A549 (cell line): ENCODE measurements around the gene RNF166. TPM values are rescaled to one million over a fixed set of nuclear protein-coding genes. Genes with fewer than 3 reads are reported as not detected.

ENCODE experiments used
- ATAC-seq, 2 experiments: fragments of 200-7000 bp in 1 of 2; fragments of >200 bp in 1 of 2; cut with Nextera tagmentation in 1 of 2; cut with Tn5 transposase in 1 of 2; 3 replicates each; pipeline versions ENCODE4 v1.8.0 to v1.9.1; 2018 to 2020; ENCODE audit warnings: mild to moderate bottlenecking in 1 of 2, moderate library complexity in 1 of 2
- CTCF ChIA-PET: fragments of 300-600 bp; sonication (Branson Sonifier 250); formaldehyde crosslinking; extraction: SDS; loops from one replicate; lab custom pipeline; 2021; ENCODE audit warnings: antibody characterized with exemption, inconsistent platforms; lab: Yijun Ruan, JAX
- POLR2A ChIA-PET: fragments of 350-600 bp; formaldehyde crosslinking; extraction: SDS; loops from one replicate; lab custom pipeline; 2021; ENCODE audit warnings: antibody characterized with exemption, inconsistent platforms; lab: Yijun Ruan, JAX
- DNase-seq, 2 experiments: peaks; one replicate each; pipeline versions ENCODE4 v3.0.0 to v3.0.0-alpha.2; 2011 to 2016; ENCODE audit warnings: low read depth in 1 of 2, low spot score in 1 of 2
- FAIRE-seq: peaks from 2 replicates; lab custom pipeline; 2011; peaks lifted over from hg19 to GRCh38; lab: Jason Lieb, UNC
- H3K27ac ChIP-seq, 2 experiments: fragments of >200 bp; sonication (Bioruptor Twin); formaldehyde crosslinking; 3 replicates each; pipeline ENCODE4 v1.5.1; 2016 to 2017
- H3K4me1 ChIP-seq: fragments of >200 bp; sonication (Bioruptor Twin); formaldehyde crosslinking; 3 replicates; pipeline ENCODE4 v1.6.1; 2016
- H3K4me2 ChIP-seq: fragments of >200 bp; sonication (Bioruptor Twin); formaldehyde crosslinking; 3 replicates; pipeline ENCODE4 v1.6.1; 2016
- H3K4me3 ChIP-seq: fragments of >200 bp; sonication (Bioruptor Twin); formaldehyde crosslinking; 3 replicates; pipeline ENCODE4 v1.5.1; 2016
- H3K9me3 ChIP-seq: fragments of >200 bp; sonication (Bioruptor Twin); formaldehyde crosslinking; 3 replicates; pipeline ENCODE4 v1.6.1; 2016
- CHD2 ChIP-seq: fragments of 150-350 bp; IDR thresholded peaks from 2 replicates; pipeline ENCODE4 v1.6.1; 2014; ENCODE audit warnings: low read length; ENCODE audit not compliant: partially characterized antibody
- CHD4 ChIP-seq: fragments of 200-600 bp; sonication (generic); IDR thresholded peaks from 2 replicates; pipeline ENCODE4 v1.6.1; 2016; ENCODE audit warnings: antibody characterized with exemption, mild to moderate bottlenecking, borderline replicate concordance
- EHMT2 ChIP-seq: fragments of 200-600 bp; sonication (generic); IDR thresholded peaks from 2 replicates; pipeline ENCODE4 v1.6.1; 2016; ENCODE audit warnings: antibody characterized with exemption, low read depth, mild to moderate bottlenecking, moderate library complexity
- ESRRA ChIP-seq: fragments of 150-350 bp; IDR thresholded peaks from 2 replicates; pipeline ENCODE4 v1.6.1; 2014; ENCODE audit warnings: mild to moderate bottlenecking, low read length, borderline replicate concordance
- FOSB ChIP-seq: fragments of 250-450 bp; sonication (Bioruptor Pico); IDR thresholded peaks from 2 replicates; pipeline ENCODE4 v1.5.0; 2020; ENCODE audit warnings: mild to moderate bottlenecking, moderate library complexity
- GATA3 ChIP-seq: IDR thresholded peaks from 2 replicates; pipeline ENCODE4 v1.6.1; 2012; ENCODE audit warnings: borderline replicate concordance
- HDAC2 ChIP-seq: fragments of 200-600 bp; sonication (generic); IDR thresholded peaks from 2 replicates; pipeline ENCODE4 v1.6.1; 2016
- HEYL ChIP-seq: fragments of 250-450 bp; sonication (Bioruptor Pico); IDR thresholded peaks from 2 replicates; pipeline ENCODE4 v1.8.0; 2021; ENCODE audit warnings: mild to moderate bottlenecking, moderate library complexity
- HOXB13 ChIP-seq: fragments of 250-450 bp; sonication (Bioruptor Pico); IDR thresholded peaks from 2 replicates; pipeline ENCODE4 v1.5.0; 2020; ENCODE audit warnings: low read depth, mild to moderate bottlenecking, moderate library complexity
- HOXB5 ChIP-seq: fragments of 250-450 bp; sonication (Bioruptor Pico); IDR thresholded peaks from 2 replicates; pipeline ENCODE4 v1.5.0; 2020; ENCODE audit warnings: mild to moderate bottlenecking, moderate library complexity
- JUN ChIP-seq, 2 experiments: fragments of >200 bp; sonication (Bioruptor Twin); formaldehyde crosslinking; IDR thresholded peaks; 2 replicates in 1 of 2; 3 replicates in 1 of 2; pipeline ENCODE4 v1.6.1; 2016 to 2017
- JUNB ChIP-seq: fragments of >200 bp; sonication (Bioruptor Twin); formaldehyde crosslinking; IDR thresholded peaks from 2 replicates; pipeline ENCODE4 v1.6.1; 2016
- KDM5A ChIP-seq: fragments of 200-600 bp; sonication (generic); IDR thresholded peaks from 2 replicates; pipeline ENCODE4 v1.6.1; 2016; ENCODE audit warnings: antibody characterized with exemption, mild to moderate bottlenecking
- MAFK ChIP-seq: fragments of 450-650 bp; IDR thresholded peaks from 2 replicates; pipeline ENCODE4 v1.6.1; 2014; ENCODE audit not compliant: partially characterized antibody
- MAZ ChIP-seq: fragments of 150-350 bp; IDR thresholded peaks from 2 replicates; pipeline ENCODE4 v1.6.1; 2014; ENCODE audit warnings: antibody characterized with exemption, low read depth, low read length, borderline replicate concordance
- NR3C1 ChIP-seq: fragments of >200 bp; sonication (Bioruptor Twin); formaldehyde crosslinking; IDR thresholded peaks from 3 replicates; pipeline ENCODE4 v1.6.1; 2017
- PHF8 ChIP-seq: fragments of 200-600 bp; sonication (generic); IDR thresholded peaks from 2 replicates; pipeline ENCODE4 v1.6.1; 2016; ENCODE audit warnings: low read depth, mild to moderate bottlenecking, antibody characterized with exemption, moderate library complexity, borderline replicate concordance
- POLR2A ChIP-seq: IDR thresholded peaks from 2 replicates; pipeline ENCODE4 v1.6.1; 2012; ENCODE audit warnings: mild to moderate bottlenecking, low read length
- POLR2AphosphoS2 ChIP-seq: conservative IDR thresholded peaks from 2 replicates; pipeline ENCODE4 v1.6.1; 2012; ENCODE audit warnings: low read length, improper control_type of control experiment, inconsistent platforms
- RAD21 ChIP-seq, 2 experiments: fragments of >200 bp in 1 of 2; sonication (Bioruptor Twin) in 1 of 2; formaldehyde crosslinking in 1 of 2; IDR thresholded peaks in 1 of 2; conservative IDR thresholded peaks in 1 of 2; 2 replicates in 1 of 2; 3 replicates in 1 of 2; pipeline ENCODE4 v1.6.1; 2012 to 2018; ENCODE audit warnings: inconsistent platforms in 1 of 2
- RCOR1 ChIP-seq: fragments of 150-350 bp; IDR thresholded peaks from 2 replicates; pipeline ENCODE4 v1.6.1; 2014; ENCODE audit warnings: antibody characterized with exemption, low read length, low read depth
- RNF2 ChIP-seq: fragments of 200-600 bp; sonication (generic); IDR thresholded peaks from 2 replicates; pipeline ENCODE4 v1.6.1; 2016; ENCODE audit warnings: low read depth, mild to moderate bottlenecking, antibody characterized with exemption, moderate library complexity, borderline replicate concordance
- SMC3 ChIP-seq: fragments of >200 bp; sonication (Bioruptor Twin); formaldehyde crosslinking; IDR thresholded peaks from 3 replicates; pipeline ENCODE4 v1.6.1; 2018; ENCODE audit warnings: inconsistent platforms
- SREBF2 ChIP-seq: fragments of 450-650 bp; IDR thresholded peaks from 2 replicates; pipeline ENCODE4 v1.6.1; 2014; ENCODE audit warnings: mild to moderate bottlenecking, moderate library complexity
- TFCP2L1 ChIP-seq: fragments of 250-450 bp; sonication (Bioruptor Pico); IDR thresholded peaks from 2 replicates; pipeline ENCODE4 v1.5.0; 2021; ENCODE audit warnings: mild to moderate bottlenecking
- ZNF302 ChIP-seq: fragments of 250-450 bp; sonication (Bioruptor Pico); IDR thresholded peaks from 2 replicates; pipeline ENCODE4 v1.9.0; 2021; ENCODE audit warnings: inconsistent platforms, mild to moderate bottlenecking, moderate library complexity
- ZSCAN20 ChIP-seq: fragments of 250-450 bp; sonication (Bioruptor Pico); IDR thresholded peaks from 2 replicates; pipeline ENCODE4 v1.8.0; 2022; ENCODE audit warnings: mild to moderate bottlenecking, moderate library complexity
- WGBS: methylation state at CpG from one replicate; pipeline ENCODE4 v1.1.6; 2017; ENCODE audit errors: missing lambda C conversion rate; 5-methylcytosine and 5-hydroxymethylcytosine counted together
- polyA plus RNA-seq, 4 experiments: library from polyadenylated mRNA; depleted of rRNA in 3 of 4; stranded (reverse); fragments of >200 nt; fragmentation: RNase III in 1 of 4; extraction: RNeasy Plus Mini Kit Qiagen cat#74134 plus additional on column Dnase treatment in 1 of 4; gene quantifications; 2 replicates in 3 of 4; 3 replicates in 1 of 4; pipeline ENCODE4 v1.2.3, GENCODE V29; 2011 to 2017
- TF ChIP-seq, protein P1 (sequence below): IDR thresholded peaks from 2 replicates; pipeline ENCODE4 v1.6.1; 2012
- TF ChIP-seq, protein P2 (sequence below): fragments of 250-450 bp; sonication (Bioruptor Pico); IDR thresholded peaks from 2 replicates; pipeline ENCODE4 v1.5.0; 2021; ENCODE audit warnings: mild to moderate bottlenecking, moderate library complexity, borderline replicate concordance
- TF ChIP-seq, protein P3 (sequence below): fragments of >200 bp; sonication (Bioruptor Twin); formaldehyde crosslinking; IDR thresholded peaks from 3 replicates; pipeline ENCODE4 v1.5.1; 2016
- TF ChIP-seq, protein P4 (sequence below): IDR thresholded peaks from 2 replicates; pipeline ENCODE4 v1.6.1; 2012

Gene RNF166
- polyA plus RNA-seq, 2 of the 4 experiments (the other 2 are of a cell fraction), result 9.4 to 11.6 TPM

DNA sequence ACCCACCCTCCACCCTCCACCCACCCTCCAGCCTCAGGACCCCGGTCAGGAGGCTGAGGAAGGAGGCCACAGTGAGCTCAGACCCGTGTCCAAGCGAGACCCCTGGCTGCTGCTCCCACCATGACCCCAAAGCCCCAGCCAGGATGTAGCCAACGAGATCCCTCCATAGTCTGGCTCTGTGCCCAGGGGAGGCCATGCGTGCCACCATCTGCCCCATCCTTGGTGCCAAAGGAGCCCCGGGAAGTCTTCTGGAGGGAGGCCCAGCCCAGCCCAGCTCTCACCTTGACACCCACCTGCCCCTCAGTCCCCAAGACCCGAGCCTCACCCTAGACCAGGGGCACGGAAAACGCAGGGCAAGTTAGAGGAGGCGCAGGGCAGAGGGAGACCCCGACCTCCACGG is 44.6 kb upstream of the RNF166 start:
- CTCF ChIA-PET, result interaction anchor here (21.2 to 31.8 kb wide), 2 partner anchors 8 to 9 kb away, joined by 596 read pairs; no protein-coding TSS in a partner anchor
- no peak for ATAC-seq

DNA sequence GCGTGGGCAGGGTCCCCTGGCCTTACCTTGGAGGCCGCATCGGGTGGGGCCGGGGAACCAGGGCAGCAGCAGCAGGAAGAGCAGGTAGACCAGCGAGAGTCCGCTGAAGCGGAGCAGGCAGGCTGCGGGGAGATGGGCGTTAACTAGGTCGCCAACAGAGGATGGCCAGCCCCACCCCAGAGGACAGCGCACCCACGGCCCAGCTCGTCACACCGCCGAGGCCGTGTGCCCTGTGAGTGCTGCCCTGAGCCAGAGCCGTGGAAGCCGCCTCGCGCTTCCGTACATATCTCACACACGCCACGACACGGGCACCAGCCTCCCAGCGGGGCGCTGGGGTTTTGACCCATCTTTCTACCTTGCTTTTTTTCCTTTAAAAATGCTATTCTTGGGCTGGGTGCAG is 43.1 kb upstream of the RNF166 start:
- H3K9me3 ChIP-seq, result no peaks in the 10 kb centered on the region
- H3K4me3 ChIP-seq, result no peak overlapping the region
- DNase-seq, result no peak
- no peak for ATAC-seq
- 96% methylated on average over 25 of the region's 26 CpGs for WGBS
- ChIA-PET CTCF (interaction anchor here (1.0 to 31.8 kb wide), 3 partner anchors 7 to 51 kb away, joined by 3 to 596 read pairs (median 596); no protein-coding TSS in a partner anchor), POLR2A (no interaction called here)
- H3K4me1 ChIP-seq, result no peaks in the 10 kb centered on the region
- FAIRE-seq, result no peak
- H3K27ac ChIP-seq, result no peak overlapping the region
- TF ChIP-seq KDM5A (no peak), JUN (IDR thresholded peaks at IDR 0.05) (no peak), SMC3 (no peak), POLR2AphosphoS2 (no peak), SREBF2 (no peak), HEYL (CRISPR knock-in tag) (no peak), ESRRA (no peak), FOSB (CRISPR knock-in tag) (no peak), JUNB (no peak), POLR2A (no peak), ZNF302 (CRISPR knock-in tag) (no peak), ZSCAN20 (CRISPR knock-in tag) (no peak), RNF2 (no peak), HDAC2 (no peak), RCOR1 (no peak), TFCP2L1 (CRISPR knock-in tag) (no peak), HOXB5 (CRISPR knock-in tag) (no peak)
- TF ChIP-seq, protein P1, sequence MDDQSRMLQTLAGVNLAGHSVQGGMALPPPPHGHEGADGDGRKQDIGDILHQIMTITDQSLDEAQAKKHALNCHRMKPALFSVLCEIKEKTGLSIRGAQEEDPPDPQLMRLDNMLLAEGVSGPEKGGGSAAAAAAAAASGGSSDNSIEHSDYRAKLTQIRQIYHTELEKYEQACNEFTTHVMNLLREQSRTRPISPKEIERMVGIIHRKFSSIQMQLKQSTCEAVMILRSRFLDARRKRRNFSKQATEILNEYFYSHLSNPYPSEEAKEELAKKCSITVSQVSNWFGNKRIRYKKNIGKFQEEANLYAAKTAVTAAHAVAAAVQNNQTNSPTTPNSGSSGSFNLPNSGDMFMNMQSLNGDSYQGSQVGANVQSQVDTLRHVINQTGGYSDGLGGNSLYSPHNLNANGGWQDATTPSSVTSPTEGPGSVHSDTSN, result no peak
- no peak overlapping the region for H3K4me2 ChIP-seq

More for the DNA sequence above, 44.6 kb upstream of the RNF166 start:
- no peak for FAIRE-seq
- Histone ChIP-seq H3K4me2 (no peak overlapping the region), H3K4me1 (no peaks in the 10 kb centered on the region), H3K9me3 (no peaks in the 10 kb centered on the region), H3K4me3 (no peak overlapping the region), H3K27ac (no peak overlapping the region)
- TF ChIP-seq MAZ (no peak), KDM5A (no peak), EHMT2 (no peak), JUN (IDR thresholded peaks at IDR 0.05) (no peak), RAD21 (conservative IDR thresholded peaks at IDR 0.05 in 1 of 2, IDR thresholded peaks at IDR 0.05 in 1 of 2) (no peak), NR3C1 (no peak), HOXB13 (CRISPR knock-in tag) (no peak), POLR2A (no peak), ZNF302 (CRISPR knock-in tag) (no peak)
- TF ChIP-seq, protein P2, sequence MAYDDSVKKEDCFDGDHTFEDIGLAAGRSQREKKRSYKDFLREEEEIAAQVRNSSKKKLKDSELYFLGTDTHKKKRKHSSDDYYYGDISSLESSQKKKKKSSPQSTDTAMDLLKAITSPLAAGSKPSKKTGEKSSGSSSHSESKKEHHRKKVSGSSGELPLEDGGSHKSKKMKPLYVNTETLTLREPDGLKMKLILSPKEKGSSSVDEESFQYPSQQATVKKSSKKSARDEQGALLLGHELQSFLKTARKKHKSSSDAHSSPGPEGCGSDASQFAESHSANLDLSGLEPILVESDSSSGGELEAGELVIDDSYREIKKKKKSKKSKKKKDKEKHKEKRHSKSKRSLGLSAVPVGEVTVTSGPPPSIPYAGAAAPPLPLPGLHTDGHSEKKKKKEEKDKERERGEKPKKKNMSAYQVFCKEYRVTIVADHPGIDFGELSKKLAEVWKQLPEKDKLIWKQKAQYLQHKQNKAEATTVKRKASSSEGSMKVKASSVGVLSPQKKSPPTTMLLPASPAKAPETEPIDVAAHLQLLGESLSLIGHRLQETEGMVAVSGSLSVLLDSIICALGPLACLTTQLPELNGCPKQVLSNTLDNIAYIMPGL, result no peak
- DNase-seq, result no peak
- POLR2A ChIA-PET, result no interaction called here
- WGBS, result 97% methylated on average over 5 of the region's 12 CpGs

DNA sequence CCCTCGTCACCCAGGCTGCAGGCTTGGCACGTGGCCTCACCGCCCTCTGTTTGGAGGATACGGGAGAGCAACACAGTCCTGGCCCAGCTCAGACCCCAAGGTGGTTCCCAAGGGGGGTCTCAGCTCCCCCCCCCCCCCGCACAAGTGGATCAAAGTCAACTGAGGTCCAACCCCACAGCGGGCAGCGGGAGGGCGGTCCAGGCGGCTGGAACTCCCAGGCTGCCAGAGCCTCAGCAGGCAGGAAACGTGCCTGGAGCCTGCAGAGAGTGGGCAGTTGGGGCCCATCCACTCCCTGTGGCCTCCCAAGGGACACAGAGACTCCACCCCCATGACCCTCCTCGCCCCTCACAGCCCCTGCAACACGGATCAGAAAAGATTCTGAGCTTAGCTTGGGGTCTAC is 42.2 kb upstream of the RNF166 start:
- DNase-seq, result no peak
- H3K4me1 ChIP-seq, result peaks cover 4% of the 10 kb centered on the region; the same call in 2 of the 3 replicates
- 93% methylated on average over 3 of the region's 12 CpGs for WGBS
- ChIA-PET POLR2A (no interaction called here), CTCF (interaction anchor here (1.0 to 31.8 kb wide), 4 partner anchors 6 to 419 kb away, joined by 3 to 596 read pairs (median 305); no protein-coding TSS in a partner anchor)
- no peak overlapping the region for H3K4me2 ChIP-seq
- ATAC-seq, result no peak
- H3K9me3 ChIP-seq, result no peaks in the 10 kb centered on the region
- H3K27ac ChIP-seq, result no peak overlapping the region
- no peak overlapping the region for H3K4me3 ChIP-seq
- FAIRE-seq, result no peak
- TF ChIP-seq CHD4 (no peak), CHD2 (no peak), GATA3 (no peak), PHF8 (no peak), EHMT2 (no peak), JUN (IDR thresholded peaks at IDR 0.05) (no peak), MAFK (no peak), ESRRA (no peak)
- TF ChIP-seq, protein P1, result no peak
- TF ChIP-seq, protein P3, sequence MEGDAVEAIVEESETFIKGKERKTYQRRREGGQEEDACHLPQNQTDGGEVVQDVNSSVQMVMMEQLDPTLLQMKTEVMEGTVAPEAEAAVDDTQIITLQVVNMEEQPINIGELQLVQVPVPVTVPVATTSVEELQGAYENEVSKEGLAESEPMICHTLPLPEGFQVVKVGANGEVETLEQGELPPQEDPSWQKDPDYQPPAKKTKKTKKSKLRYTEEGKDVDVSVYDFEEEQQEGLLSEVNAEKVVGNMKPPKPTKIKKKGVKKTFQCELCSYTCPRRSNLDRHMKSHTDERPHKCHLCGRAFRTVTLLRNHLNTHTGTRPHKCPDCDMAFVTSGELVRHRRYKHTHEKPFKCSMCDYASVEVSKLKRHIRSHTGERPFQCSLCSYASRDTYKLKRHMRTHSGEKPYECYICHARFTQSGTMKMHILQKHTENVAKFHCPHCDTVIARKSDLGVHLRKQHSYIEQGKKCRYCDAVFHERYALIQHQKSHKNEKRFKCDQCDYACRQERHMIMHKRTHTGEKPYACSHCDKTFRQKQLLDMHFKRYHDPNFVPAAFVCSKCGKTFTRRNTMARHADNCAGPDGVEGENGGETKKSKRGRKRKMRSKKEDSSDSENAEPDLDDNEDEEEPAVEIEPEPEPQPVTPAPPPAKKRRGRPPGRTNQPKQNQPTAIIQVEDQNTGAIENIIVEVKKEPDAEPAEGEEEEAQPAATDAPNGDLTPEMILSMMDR, result no peak
- TF ChIP-seq, protein P4, sequence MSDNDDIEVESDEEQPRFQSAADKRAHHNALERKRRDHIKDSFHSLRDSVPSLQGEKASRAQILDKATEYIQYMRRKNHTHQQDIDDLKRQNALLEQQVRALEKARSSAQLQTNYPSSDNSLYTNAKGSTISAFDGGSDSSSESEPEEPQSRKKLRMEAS, result no peak
